IPS-NIHi11 (cell line): ENCODE data around the gene PALM.
A peak's percentile ranks its signal among the peaks of the same experiment; 100 is the strongest.
"Not testable (repeated sequence)": the region's sequence is repeated elsewhere in the genome, so short reads cannot be mapped to it uniquely, and the experiment has no call there.

Experiments used
- DNase-seq: peaks from one replicate; pipeline ENCODE4 v3.0.0; 2012; ENCODE audit warnings: mixed read lengths, low spot score

PALM gene

GRCh38 chr19:709196-709964, 645 bp downstream of the PALM start:
- no peak for DNase-seq

- no peak for DNase-seq
Observed at GRCh38 chr19:709965-710571, 1.3 kb downstream of the PALM start.

- DNase-seq, result no peak
Observed at GRCh38 chr19:710767-711166, 2.0 kb downstream of the PALM start.

GRCh38 chr19:711254-711653, 2.5 kb downstream of the PALM start:
- DNase-seq, result no peak

- DNase-seq, result no peak
Observed at GRCh38 chr19:715347-715746, 6.6 kb downstream of the PALM start.

GRCh38 chr19:718251-718951, 9.7 kb downstream of the PALM start:
- no peak for DNase-seq

GRCh38 chr19:718991-719512, 10.3 kb downstream of the PALM start:
- DNase-seq, result no peak

GRCh38 chr19:719636-720344, 11.1 kb downstream of the PALM start:
- DNase-seq, result peak; percentile 79

GRCh38 chr19:720345-721160, 11.8 kb downstream of the PALM start:
- DNase-seq, result peak; percentile 60

- DNase-seq, result no peak
Observed at GRCh38 chr19:722553-723101, 13.9 kb downstream of the PALM start.

- no peak for DNase-seq
Observed at GRCh38 chr19:723247-723646, 14.5 kb downstream of the PALM start.

GRCh38 chr19:723714-724113, 15.0 kb downstream of the PALM start:
- no peak for DNase-seq

GRCh38 chr19:725461-726089, 16.8 kb downstream of the PALM start:
- no peak for DNase-seq

GRCh38 chr19:726993-727956, 18.5 kb downstream of the PALM start:
- no peak for DNase-seq

- no peak for DNase-seq
Observed at GRCh38 chr19:728011-728410, 19.3 kb downstream of the PALM start.

GRCh38 chr19:729564-729963, 20.8 kb downstream of the PALM start:
- not testable (repeated sequence) for DNase-seq

- no peak for DNase-seq
Observed at GRCh38 chr19:729965-730668, 21.4 kb downstream of the PALM start.

GRCh38 chr19:731000-731399, 22.3 kb downstream of the PALM start:
- DNase-seq, result no peak
